ENCODE results near the gene SHROOM3. TPM values are rescaled to one million over a fixed set of nuclear protein-coding genes. Genes with fewer than 3 reads are reported as not detected.

The SHROOM3 gene
- total RNA-seq, 1 experiment from 2014 or later, result 27.6 TPM

DNA sequence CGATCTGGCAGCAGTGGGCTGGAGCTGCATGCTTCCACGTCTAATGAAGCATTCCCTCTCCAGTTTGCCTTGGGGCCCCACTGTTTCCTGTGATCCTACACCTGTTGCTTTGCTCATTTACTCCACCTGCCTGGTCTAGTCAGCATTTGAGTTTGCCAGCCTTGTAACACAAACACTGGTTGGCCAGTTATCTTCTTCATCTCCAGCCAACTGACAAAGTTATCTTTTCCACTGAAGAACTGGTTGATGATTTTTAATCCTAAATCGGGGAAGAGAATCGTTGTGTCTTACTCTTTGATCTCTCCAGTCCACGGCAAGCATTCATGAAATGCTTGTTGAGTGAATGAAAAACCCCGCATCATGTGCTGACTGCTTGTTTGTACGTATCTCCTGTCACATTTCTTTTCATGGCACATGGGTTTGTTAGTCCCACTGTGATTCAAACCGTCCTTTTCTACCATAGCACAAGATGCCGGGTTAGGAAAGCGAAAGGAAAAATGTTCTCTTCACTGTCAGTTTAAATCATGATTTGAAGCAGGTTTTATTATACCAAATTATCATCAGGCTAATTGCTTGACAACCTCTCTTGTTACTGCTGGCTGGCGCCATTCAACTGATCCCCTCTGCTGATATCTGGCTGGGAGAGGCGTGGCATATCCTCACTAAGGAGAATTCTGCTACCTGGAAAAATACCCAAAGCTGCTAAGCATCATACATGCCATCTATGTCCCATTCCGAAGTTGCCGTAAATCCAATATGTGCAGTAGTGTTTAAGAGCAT lies 144.8 kb downstream of the SHROOM3 start:
- Histone ChIP-seq H2AK5ac (ENCODE audit: insufficient read length, low read length) (no peak overlapping the region), H3K9ac (ENCODE audit: extremely low read depth, insufficient read length, low read length) (no peak overlapping the region), H4K8ac (replicated peaks; ENCODE audit: insufficient read length, low read depth, low read length) (no peak overlapping the region), H2BK120ac (ENCODE audit: low read depth, low read length, poor library complexity, severe bottlenecking) (no peak overlapping the region), H2BK5ac (ENCODE audit: insufficient read length, low read length) (no peak overlapping the region), H4K20me1 (ENCODE audit: control insufficient read depth, insufficient read depth, insufficient read length) (no peaks in the 10 kb centered on the region), H3K4ac (ENCODE audit: low read depth, low read length) (no peak overlapping the region), H4K5ac (ENCODE audit: insufficient read length, low read depth, low read length) (no peak overlapping the region), H3K56ac (ENCODE audit: insufficient read length, low read depth, low read length) (no peak overlapping the region), H3K14ac (ENCODE audit: insufficient read depth, low read length) (no peak overlapping the region), H2BK20ac (ENCODE audit: low read depth, low read length, poor library complexity, severe bottlenecking) (no peak overlapping the region), H3K27me3 (ENCODE audit: insufficient read depth, low read length) (no peaks in the 10 kb centered on the region), H3K23me2 (ENCODE audit: insufficient read length, low read depth, low read length, poor library complexity, severe bottlenecking) (no peaks in the 10 kb centered on the region), H2AFZ (ENCODE audit: low read length) (no peak overlapping the region), H3K18ac (ENCODE audit: insufficient read length, low read depth, low read length) (no peak overlapping the region), H3K4me1 (ENCODE audit: insufficient read depth, low read length) (peaks cover 2% of the 10 kb centered on the region; the same call in 1 of the 2 replicates), H3K79me2 (ENCODE audit: insufficient read depth, low read length) (no peaks in the 10 kb centered on the region), H3K4me2 (ENCODE audit: insufficient read depth, insufficient read length, low read length) (no peak overlapping the region), H3K27ac (ENCODE audit: insufficient read length, low read depth, low read length) (no peak overlapping the region), H4K91ac (ENCODE audit: insufficient read length, low read depth, low read length) (no peak overlapping the region), H3K23ac (ENCODE audit: insufficient read length, low read depth, low read length) (no peak overlapping the region), H2BK15ac (ENCODE audit: low read depth, low read length) (no peak overlapping the region), H3K9me3 (ENCODE audit: control insufficient read depth, low read depth, low read length) (no peaks in the 10 kb centered on the region), H3K79me1 (ENCODE audit: insufficient read depth, low read depth, low read length, poor library complexity, severe bottlenecking) (no peaks in the 10 kb centered on the region), H3T11ph (ENCODE audit: low read length) (no peak overlapping the region), H2BK12ac (ENCODE audit: insufficient read length, low read depth, low read length) (no peak overlapping the region)
- Mint-ChIP-seq H3K36me3 (ENCODE audit: insufficient read depth in 1 of 3, low read depth in 3 of 3) (no peaks in the 10 kb centered on the region), H3K27ac (no peak overlapping the region), H3K4me3 (no peak overlapping the region), H3K4me1 (peaks cover 14% of the 10 kb centered on the region in 2 experiments), H3K9me3 (no peaks in the 10 kb centered on the region), H3K27me3 (ENCODE audit: low read depth) (no peaks in the 10 kb centered on the region)
- TF ChIP-seq, protein P1, sequence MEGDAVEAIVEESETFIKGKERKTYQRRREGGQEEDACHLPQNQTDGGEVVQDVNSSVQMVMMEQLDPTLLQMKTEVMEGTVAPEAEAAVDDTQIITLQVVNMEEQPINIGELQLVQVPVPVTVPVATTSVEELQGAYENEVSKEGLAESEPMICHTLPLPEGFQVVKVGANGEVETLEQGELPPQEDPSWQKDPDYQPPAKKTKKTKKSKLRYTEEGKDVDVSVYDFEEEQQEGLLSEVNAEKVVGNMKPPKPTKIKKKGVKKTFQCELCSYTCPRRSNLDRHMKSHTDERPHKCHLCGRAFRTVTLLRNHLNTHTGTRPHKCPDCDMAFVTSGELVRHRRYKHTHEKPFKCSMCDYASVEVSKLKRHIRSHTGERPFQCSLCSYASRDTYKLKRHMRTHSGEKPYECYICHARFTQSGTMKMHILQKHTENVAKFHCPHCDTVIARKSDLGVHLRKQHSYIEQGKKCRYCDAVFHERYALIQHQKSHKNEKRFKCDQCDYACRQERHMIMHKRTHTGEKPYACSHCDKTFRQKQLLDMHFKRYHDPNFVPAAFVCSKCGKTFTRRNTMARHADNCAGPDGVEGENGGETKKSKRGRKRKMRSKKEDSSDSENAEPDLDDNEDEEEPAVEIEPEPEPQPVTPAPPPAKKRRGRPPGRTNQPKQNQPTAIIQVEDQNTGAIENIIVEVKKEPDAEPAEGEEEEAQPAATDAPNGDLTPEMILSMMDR (conservative IDR thresholded peaks at IDR 0.05), result no peak
- no CpG with 5 or more reads among the region's 14 CpGs for WGBS (ENCODE audit: extremely low coverage, insufficient read length, low lambda C conversion rate)
- no peak for DNase-seq
